B cell (primary cell): ENCODE results near the gene RNF26. TPM values are rescaled to one million over a fixed set of nuclear protein-coding genes. Genes with fewer than 3 reads are reported as not detected.

Experiments used
- ATAC-seq: fragments of 200-7000 bp; cut with Tn5 transposase; one replicate; pipeline ENCODE4 v1.10.0; 2021; ENCODE audit warnings: low read depth, mild to moderate bottlenecking, moderate number of reproducible peaks, moderate library complexity
- CTCF ChIA-PET: fragments of 350-600 bp; sonication (Branson Sonifier 250); formaldehyde crosslinking; loops from one replicate; lab custom pipeline; 2021; ENCODE audit warnings: antibody characterized with exemption, inconsistent platforms; lab: Charles Lee
- POLR2A ChIA-PET: fragments of 350-600 bp; sonication (Branson Sonifier 250); formaldehyde crosslinking; loops from one replicate; lab custom pipeline; 2021; ENCODE audit warnings: antibody characterized with exemption; lab: Charles Lee
- DNase-seq: peaks from one replicate; pipeline ENCODE4 v3.0.0; 2013
- H2AFZ ChIP-seq: 2 replicates; pipeline ENCODE4 v1.6.1; 2012; ENCODE audit warnings: mild to moderate bottlenecking, low read depth, low read length; ENCODE audit not compliant: insufficient read depth, poor library complexity, severe bottlenecking
- H3K27ac ChIP-seq, 2 donors: 1 replicate in 1 of 2; 2 replicates in 1 of 2; pipeline ENCODE4 v1.5.1; 2012 to 2013; ENCODE audit warnings: low read length in 2 of 2, mild to moderate bottlenecking in 2 of 2, moderate library complexity in 1 of 2
- H3K27me3 ChIP-seq, 4 experiments: fragments of 200-600 bp in 1 of 4; sonication (generic) in 1 of 4; replicated peaks in 1 of 4; 1 replicate in 2 of 4; 2 replicates in 2 of 4; pipeline versions ENCODE4 v1.6.1 to v1.7.0; 2013 to 2016; ENCODE audit warnings: low read length in 3 of 4, mild to moderate bottlenecking in 2 of 4, mixed read lengths in 1 of 4, moderate library complexity in 1 of 4; ENCODE audit not compliant: insufficient read depth in 4 of 4, control insufficient read depth in 3 of 4; ENCODE audit errors: control extremely low read depth in 1 of 4
- H3K36me3 ChIP-seq, 2 experiments: replicated peaks in 1 of 2; 1 replicate in 1 of 2; 2 replicates in 1 of 2; pipeline versions ENCODE4 v1.6.1 to v1.7.1; 2013; ENCODE audit warnings: low read length in 1 of 2; ENCODE audit not compliant: insufficient read depth in 2 of 2, control insufficient read depth in 1 of 2; ENCODE audit errors: control extremely low read depth in 1 of 2, extremely low read depth in 1 of 2
- H3K4me1 ChIP-seq, 2 donors: fragments of 200-600 bp in 1 of 2; sonication (generic) in 1 of 2; 1 replicate in 1 of 2; 2 replicates in 1 of 2; pipeline versions ENCODE4 v1.5.1 to v1.6.1; 2013 to 2017; ENCODE audit warnings: low read length in 2 of 2; ENCODE audit not compliant: control insufficient read depth in 2 of 2, insufficient read depth in 2 of 2
- H3K4me2 ChIP-seq: replicated peaks from 2 replicates; pipeline ENCODE3; 2012; ENCODE audit warnings: mild to moderate bottlenecking, low read depth, low read length; ENCODE audit not compliant: poor library complexity, severe bottlenecking
- H3K4me3 ChIP-seq, 5 experiments: fragments of 200-600 bp in 1 of 5; sonication (generic) in 1 of 5; 1 replicate in 3 of 5; 2 replicates in 2 of 5; pipeline versions ENCODE4 v1.5.1 to v1.7.0; 2011 to 2016; ENCODE audit warnings: low read length in 4 of 5, mild to moderate bottlenecking in 4 of 5, low read depth in 2 of 5, control low read depth in 1 of 5, moderate library complexity in 1 of 5; ENCODE audit not compliant: insufficient read depth in 1 of 5; ENCODE audit errors: control extremely low read depth in 1 of 5, extremely low read depth in 1 of 5
- H3K79me2 ChIP-seq: fragments of 200-600 bp; sonication (generic); one replicate; pipeline ENCODE4 v1.6.0; 2016; ENCODE audit warnings: low read length; ENCODE audit not compliant: control insufficient read depth, insufficient read depth
- H3K9ac ChIP-seq: fragments of 200-600 bp; sonication (generic); 2 replicates; pipeline ENCODE4 v1.6.1; 2017; ENCODE audit warnings: mild to moderate bottlenecking, low read length, moderate library complexity
- H3K9me3 ChIP-seq, 3 donors: one replicate each; pipeline versions ENCODE4 v1.6.1 to v1.7.1; 2013; ENCODE audit warnings: low read length in 2 of 3; ENCODE audit not compliant: control insufficient read depth in 2 of 3, insufficient read depth in 1 of 3; ENCODE audit errors: control extremely low read depth in 1 of 3
- H4K20me1 ChIP-seq: 2 replicates; pipeline ENCODE4 v1.6.0; 2012; ENCODE audit warnings: mild to moderate bottlenecking, low read length; ENCODE audit not compliant: insufficient read depth, control insufficient read depth, poor library complexity, severe bottlenecking
- H3K27ac Mint-ChIP-seq: one replicate; pipeline ENCODE4 v1.8.0; 2021; ENCODE audit warnings: mixed read lengths
- H3K27me3 Mint-ChIP-seq: one replicate; pipeline ENCODE4 v1.8.0; 2021; ENCODE audit warnings: mixed read lengths
- H3K4me1 Mint-ChIP-seq: one replicate; pipeline ENCODE4 v1.8.0; 2021; ENCODE audit warnings: mixed read lengths
- H3K4me3 Mint-ChIP-seq: one replicate; pipeline ENCODE4 v1.8.0; 2021; ENCODE audit warnings: mixed read lengths
- H3K9me3 Mint-ChIP-seq: one replicate; pipeline ENCODE4 v1.8.0; 2022; ENCODE audit warnings: mixed read lengths; ENCODE audit not compliant: insufficient read depth
- CTCF ChIP-seq: fragments of 200-600 bp; IDR thresholded peaks from one replicate; pipeline ENCODE4 v1.8.0; 2022; ENCODE audit warnings: antibody characterized with exemption, mild to moderate bottlenecking
- EZH2 ChIP-seq: IDR thresholded peaks from 2 replicates; pipeline ENCODE4 v1.6.1; 2012; ENCODE audit warnings: borderline replicate concordance, low read depth, mild to moderate bottlenecking, moderate library complexity, low read length; ENCODE audit not compliant: insufficient read depth, poor library complexity, severe bottlenecking
- WGBS: methylation state at CpG from one replicate; pipeline ENCODE4 v1.1.5; 2013; ENCODE audit warnings: missing lambda C conversion rate; ENCODE audit not compliant: insufficient coverage; 5-methylcytosine and 5-hydroxymethylcytosine counted together
- intact Hi-C: fragments of 100-400 bp; cut with micrococcal nuclease; formaldehyde crosslinking; loops from one replicate; pipeline ENCODE4 v1.10.0; 2022
- polyA plus RNA-seq: library from polyadenylated mRNA; depleted of rRNA; stranded (reverse); fragments of >200 nt; gene quantifications from 2 replicates; pipeline ENCODE4 v1.2.3, GENCODE V29; 2012
- total RNA-seq, 2 donors: library from RNA; stranded (reverse); fragments of 120-200 nt in 1 of 2; gene quantifications; 1 replicate in 1 of 2; 2 replicates in 1 of 2; pipeline versions ENCODE4 v1.2.3 to v1.2.4, GENCODE V29; 2013 to 2022

RNF26 gene
- total and polyA plus RNA-seq, 2 donors (not counting 1 experiment from before 2014, with no cell fraction given) = 15.5 to 21.8 TPM

DNA sequence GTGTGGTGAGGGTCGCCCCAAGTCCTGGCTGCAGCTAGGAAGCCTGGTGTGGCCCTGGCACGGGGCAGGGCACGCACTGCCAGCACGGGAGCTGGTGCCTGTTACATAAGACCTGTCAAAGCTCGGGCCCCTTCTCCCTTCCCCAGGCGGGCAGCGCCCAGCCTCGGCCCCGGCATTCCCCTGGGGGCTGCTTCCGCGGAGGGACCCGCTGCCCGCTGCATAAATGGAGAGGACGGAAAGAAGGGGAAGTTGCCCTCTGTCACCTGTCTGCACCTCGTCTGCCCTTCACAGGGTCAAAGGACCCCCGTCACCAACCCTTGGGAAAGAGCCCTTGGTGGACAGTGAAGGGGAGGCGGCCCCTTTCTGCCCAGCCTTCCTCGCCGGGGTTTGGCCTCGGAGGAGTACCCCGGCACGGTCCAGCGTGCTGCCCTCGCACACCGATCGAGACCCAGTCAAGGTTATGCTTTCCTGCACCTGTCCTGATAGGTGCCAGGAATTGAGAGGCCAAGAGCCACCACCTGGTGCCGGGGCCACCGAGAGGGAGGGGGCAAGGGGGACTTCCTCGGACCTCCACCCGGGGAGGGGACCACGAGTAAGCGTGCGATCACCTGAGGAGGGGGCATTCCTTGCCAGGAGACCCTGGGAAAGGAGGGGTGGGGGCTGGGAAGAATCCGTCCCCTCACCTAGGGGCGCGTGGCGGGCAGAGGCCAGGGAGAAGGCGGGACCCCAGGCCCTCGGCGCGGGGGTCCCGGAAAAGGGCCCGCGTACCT lies 28.9 kb downstream of the RNF26 start:
- H4K20me1 ChIP-seq = no peaks in the 10 kb centered on the region
- H3K4me1 Mint-ChIP-seq = peaks cover 17% of the 10 kb centered on the region
- TF ChIP-seq EZH2 (no peak), CTCF (no peak)
- DNase-seq = peak; percentile 43
- peaks cover 0 to 19% (median 0%) of the 10 kb centered on the region in 3 donors for H3K9me3 ChIP-seq
- no peaks in the 10 kb centered on the region for H3K36me3 ChIP-seq
- H3K4me2 ChIP-seq = peak overlapping the region; percentile 81
- H3K27ac ChIP-seq = no peak overlapping the region
- H3K27ac Mint-ChIP-seq = no peak overlapping the region
- intact Hi-C loops = no loop called here
- H3K4me1 ChIP-seq = peaks cover 19 to 21% of the 10 kb centered on the region in 2 donors
- WGBS = 28% methylated on average over 36 of the region's 44 CpGs
- H3K9me3 Mint-ChIP-seq = no peaks in the 10 kb centered on the region
- ChIA-PET POLR2A (no interaction called here), CTCF (interaction anchor here (1.3 to 1.4 kb wide), 2 partner anchors 10 to 13 kb away, joined by 4 read pairs; no protein-coding TSS in a partner anchor)
- H3K27me3 ChIP-seq = peaks cover 0 to 53% (median 25%) of the 10 kb centered on the region in 4 experiments
- H2AFZ ChIP-seq = peak overlapping the region; percentile 50
- H3K4me3 ChIP-seq = peak overlapping the region in 3 of 5 experiments; percentile 36 to 58 (median 44)
- H3K4me3 Mint-ChIP-seq = peak overlapping the region; percentile 78
- no peaks in the 10 kb centered on the region for H3K79me2 ChIP-seq
- H3K9ac ChIP-seq = no peak overlapping the region
- no peak for ATAC-seq
- H3K27me3 Mint-ChIP-seq = peaks cover 52% of the 10 kb centered on the region
